SJSA1 (cell line): ENCODE data around the gene SAV1. TPM values are rescaled to one million over a fixed set of nuclear protein-coding genes. Genes with fewer than 3 reads are reported as not detected.
A peak's percentile ranks its signal among the peaks of the same experiment; 100 is the strongest.
"Not testable (repeated sequence)": the region's sequence is repeated elsewhere in the genome, so short reads cannot be mapped to it uniquely, and the experiment has no call there.

ENCODE experiments used
- DNase-seq, 2 experiments: peaks; one replicate each; pipeline ENCODE4 v3.0.0-alpha.2; 2015 to 2020; ENCODE audit warnings: low spot score in 2 of 2, low read depth in 1 of 2
- H3K27ac ChIP-seq: fragments of 250-450 bp; sonication (Bioruptor Pico); 2 replicates; pipeline ENCODE4 v1.5.1; 2020; ENCODE audit warnings: mild to moderate bottlenecking, moderate library complexity
- H3K27me3 ChIP-seq: fragments of 250-450 bp; sonication (Bioruptor Pico); replicated peaks from 2 replicates; pipeline ENCODE4 v1.5.1; 2020; ENCODE audit warnings: mild to moderate bottlenecking, moderate library complexity
- H3K36me3 ChIP-seq: fragments of 250-450 bp; sonication (Bioruptor Pico); 2 replicates; pipeline ENCODE4 v1.5.1; 2020; ENCODE audit warnings: mild to moderate bottlenecking
- H3K4me1 ChIP-seq: fragments of 250-450 bp; sonication (Bioruptor Pico); replicated peaks from 2 replicates; pipeline ENCODE4 v1.6.1; 2021; ENCODE audit warnings: mild to moderate bottlenecking
- H3K4me3 ChIP-seq: fragments of 250-450 bp; sonication (Bioruptor Pico); 2 replicates; pipeline ENCODE4 v1.5.1; 2020; ENCODE audit warnings: mild to moderate bottlenecking
- H3K9me3 ChIP-seq: fragments of 250-450 bp; sonication (Bioruptor Pico); replicated peaks from 2 replicates; pipeline ENCODE4 v1.5.1; 2020; ENCODE audit warnings: mild to moderate bottlenecking
- total RNA-seq: library from RNA; depleted of rRNA; stranded (reverse); fragments of >200 nt; shearing (Covaris generic); gene quantifications from 2 replicates; pipeline ENCODE4 v1.2.3, GENCODE V29; 2014; rRNA removed

The SAV1 gene
- total RNA-seq: 28.4 and 32.8 TPM in 2 replicates

- peak within 1 kb of the TSS; percentile 86 for H3K27ac ChIP-seq
- peaks cover 19% of the 10 kb centered on the region for H3K4me1 ChIP-seq
- peaks cover 14% of the 10 kb centered on the region; the same call in 1 of the 2 replicates for H3K36me3 ChIP-seq
- no peaks in the 10 kb centered on the region for H3K27me3 ChIP-seq
- no peaks in the 10 kb centered on the region for H3K9me3 ChIP-seq
- peak; percentile 81 to 90 for DNase-seq
- peak within 1 kb of the TSS; percentile 76 for H3K4me3 ChIP-seq
These were observed at the start of gene SAV1 for GRCh38 chr14:50667996-50668825. Gene SAV1 (minus strand): TSS chr14:50668306. CDS start chr14:50667967, 339 bp downstream.

DNA sequence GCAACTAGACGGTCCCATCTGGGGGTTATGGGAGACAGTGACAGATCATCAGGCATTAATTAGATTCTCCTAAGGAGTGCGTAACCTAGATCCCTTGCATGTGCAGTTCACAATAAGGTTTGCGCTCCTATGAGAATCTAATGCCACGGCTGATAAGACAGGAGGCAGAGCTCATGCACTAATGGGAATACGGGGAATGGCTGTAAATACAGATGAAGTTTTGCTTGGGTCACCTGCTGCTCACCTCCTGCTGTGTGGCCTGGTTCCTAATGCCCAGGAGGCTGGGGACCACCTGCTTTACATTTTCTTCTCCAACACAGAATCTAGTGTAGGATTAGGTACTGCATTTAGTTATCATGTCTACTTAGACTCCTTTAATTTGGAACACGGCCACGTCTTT lies 49.7 kb upstream of the SAV1 start:
- DNase-seq: no peak
- H3K4me1 ChIP-seq: peaks cover 14% of the 10 kb centered on the region

DNA sequence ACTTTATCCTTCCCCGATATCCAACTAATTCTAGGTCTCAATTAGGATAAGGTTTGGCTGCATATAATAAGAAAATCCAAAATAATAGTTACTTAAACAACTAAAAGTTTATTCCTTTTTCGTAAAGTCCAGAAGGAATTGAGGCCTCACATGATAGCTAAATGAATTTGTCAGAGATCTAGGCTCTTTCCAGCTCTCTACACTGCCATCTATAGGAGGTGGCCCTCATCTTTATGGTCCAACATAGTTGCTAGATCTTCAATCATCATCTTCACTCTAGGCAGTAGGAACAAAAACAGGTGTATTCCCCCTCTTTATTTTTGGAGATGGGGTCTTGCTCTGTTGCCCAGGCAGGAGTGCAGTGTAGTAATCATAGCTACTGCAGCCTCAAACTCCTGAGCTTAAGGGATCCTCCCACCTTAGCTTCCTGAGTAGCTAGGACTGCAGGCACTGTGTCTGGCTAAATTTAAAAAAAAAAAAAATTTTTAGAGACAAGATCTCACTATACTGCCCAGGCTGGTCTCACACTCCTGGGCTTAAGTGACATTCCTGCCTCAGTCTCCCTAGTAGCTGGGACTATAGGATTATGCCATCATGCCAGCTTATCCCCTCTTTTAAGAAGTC lies 46.5 kb upstream of the SAV1 start:
- Histone ChIP-seq H3K36me3 (no peaks in the 10 kb centered on the region), H3K9me3 (no peaks in the 10 kb centered on the region), H3K4me3 (no peak overlapping the region), H3K27me3 (no peaks in the 10 kb centered on the region), H3K27ac (no peak overlapping the region), H3K4me1 (no peaks in the 10 kb centered on the region; the same call in 1 of the 2 replicates)
- peak in 1 of 2 experiments; percentile 15 for DNase-seq

More for the DNA sequence above, 49.7 kb upstream of the SAV1 start:
- Histone ChIP-seq H3K27ac (no peak overlapping the region), H3K4me3 (no peak overlapping the region), H3K36me3 (peaks cover 11% of the 10 kb centered on the region; the same call in 1 of the 2 replicates), H3K27me3 (no peaks in the 10 kb centered on the region), H3K9me3 (no peaks in the 10 kb centered on the region)

- Histone ChIP-seq H3K4me1 (no peaks in the 10 kb centered on the region), H3K27ac (no peak overlapping the region), H3K36me3 (no peaks in the 10 kb centered on the region), H3K4me3 (no peak overlapping the region), H3K9me3 (no peaks in the 10 kb centered on the region), H3K27me3 (no peaks in the 10 kb centered on the region)
- no peak for DNase-seq
These were observed 42.9 kb upstream of the SAV1 start for GRCh38 chr14:50711043-50711442.

DNA sequence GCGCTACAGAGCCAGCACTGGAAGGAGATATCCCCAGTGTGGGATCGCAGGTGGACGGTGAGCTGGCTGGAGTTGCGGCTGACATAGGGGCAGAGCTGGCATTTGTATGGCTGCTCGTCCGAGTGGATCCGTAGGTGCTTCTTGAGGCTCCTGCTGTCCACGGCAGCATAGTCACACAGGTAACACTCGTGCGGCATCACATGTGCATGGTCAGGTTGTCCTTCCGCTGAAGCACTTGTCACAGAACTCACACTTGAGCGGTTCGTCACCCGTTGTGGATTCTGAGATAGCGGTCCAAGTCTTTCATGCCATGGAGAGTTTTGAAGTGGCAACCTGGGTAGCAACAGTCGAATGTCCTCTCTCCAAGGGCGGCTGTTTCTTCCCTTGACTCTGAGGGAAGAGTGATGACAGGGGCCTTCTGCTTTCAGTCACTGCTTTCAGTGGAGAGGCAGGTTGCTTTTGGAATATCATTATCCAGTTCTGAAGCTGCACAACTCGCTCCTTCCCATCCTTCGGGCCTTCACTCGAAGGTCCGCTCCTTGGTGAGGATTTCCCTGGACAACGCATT lies 37.0 kb upstream of the SAV1 start:
- DNase-seq: no peak
- Histone ChIP-seq H3K27me3 (no peaks in the 10 kb centered on the region), H3K4me3 (no peak overlapping the region), H3K9me3 (no peaks in the 10 kb centered on the region), H3K27ac (no peak overlapping the region), H3K4me1 (no peaks in the 10 kb centered on the region), H3K36me3 (no peaks in the 10 kb centered on the region)

DNA sequence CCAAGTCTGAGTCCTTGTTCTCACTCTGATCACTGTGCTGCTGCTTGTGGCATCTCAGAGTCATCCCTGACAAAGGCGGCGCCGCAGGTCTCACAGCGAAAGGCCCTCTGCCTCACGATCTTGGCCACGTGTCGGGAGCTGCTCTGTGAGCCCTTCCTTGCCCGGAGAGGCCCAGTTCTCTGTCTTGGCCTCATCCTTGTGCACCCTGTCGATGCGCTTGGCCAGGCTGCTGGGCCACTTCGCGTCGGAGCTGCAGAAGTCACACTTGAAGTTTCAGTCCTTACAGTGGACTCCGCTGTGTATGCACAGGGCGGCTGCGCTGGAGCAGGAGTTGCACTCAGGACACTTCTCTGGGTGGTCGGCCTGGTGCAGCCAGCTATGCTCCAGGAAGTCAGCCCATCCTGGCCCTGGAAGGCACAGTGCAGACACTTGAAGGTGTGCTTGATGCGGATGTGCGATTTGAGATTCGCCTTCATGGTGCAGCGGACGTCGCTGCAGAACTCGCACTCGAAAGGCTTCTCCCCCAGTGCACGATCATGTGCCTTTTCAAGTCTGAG lies 36.4 kb upstream of the SAV1 start:
- H3K4me1 ChIP-seq: no peaks in the 10 kb centered on the region
- H3K27ac ChIP-seq: no peak overlapping the region
- H3K4me3 ChIP-seq: no peak overlapping the region
- no peak for DNase-seq
- H3K9me3 ChIP-seq: no peaks in the 10 kb centered on the region
- no peaks in the 10 kb centered on the region for H3K36me3 ChIP-seq
- no peaks in the 10 kb centered on the region for H3K27me3 ChIP-seq

- no peaks in the 10 kb centered on the region for H3K9me3 ChIP-seq
- H3K4me1 ChIP-seq: no peaks in the 10 kb centered on the region
- no peaks in the 10 kb centered on the region for H3K27me3 ChIP-seq
- H3K4me3 ChIP-seq: no peak overlapping the region
- no peaks in the 10 kb centered on the region for H3K36me3 ChIP-seq
- no peak overlapping the region for H3K27ac ChIP-seq
- no peak for DNase-seq
These were observed 29.7 kb upstream of the SAV1 start for GRCh38 chr14:50697659-50698290.

GRCh38 chr14:50694260-50694659 lies 26.2 kb upstream of the SAV1 start:
- H3K27me3 ChIP-seq, H3K4me3 ChIP-seq, H3K9me3 ChIP-seq, H3K27ac ChIP-seq, DNase-seq, H3K4me1 ChIP-seq, H3K36me3 ChIP-seq: not testable (repeated sequence)

DNA sequence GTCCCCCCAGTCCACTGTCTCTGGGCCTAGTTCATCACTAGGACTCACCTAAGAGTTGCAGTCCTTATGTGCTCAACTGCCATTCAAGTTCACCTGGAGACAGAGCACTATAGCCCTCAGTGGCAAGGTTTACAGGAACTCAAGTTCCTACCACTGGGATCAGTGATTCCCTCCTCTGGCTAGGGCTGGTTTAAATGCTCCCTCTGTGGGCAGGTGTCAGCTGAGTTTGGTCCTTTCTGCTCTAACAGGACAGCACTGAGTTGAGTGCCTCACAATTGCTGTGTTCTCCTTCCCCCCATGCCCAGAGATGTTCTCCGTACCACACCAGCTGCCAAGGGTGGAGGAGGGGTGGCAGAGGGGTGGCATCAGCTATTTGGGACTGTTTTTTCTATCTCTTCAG lies 20.8 kb upstream of the SAV1 start:
- H3K4me1 ChIP-seq: no peaks in the 10 kb centered on the region
- peaks cover 2% of the 10 kb centered on the region; the same call in 1 of the 2 replicates for H3K9me3 ChIP-seq
- H3K27me3 ChIP-seq: no peaks in the 10 kb centered on the region
- no peak overlapping the region for H3K4me3 ChIP-seq
- no peaks in the 10 kb centered on the region for H3K36me3 ChIP-seq
- no peak for DNase-seq
- no peak overlapping the region for H3K27ac ChIP-seq

DNA sequence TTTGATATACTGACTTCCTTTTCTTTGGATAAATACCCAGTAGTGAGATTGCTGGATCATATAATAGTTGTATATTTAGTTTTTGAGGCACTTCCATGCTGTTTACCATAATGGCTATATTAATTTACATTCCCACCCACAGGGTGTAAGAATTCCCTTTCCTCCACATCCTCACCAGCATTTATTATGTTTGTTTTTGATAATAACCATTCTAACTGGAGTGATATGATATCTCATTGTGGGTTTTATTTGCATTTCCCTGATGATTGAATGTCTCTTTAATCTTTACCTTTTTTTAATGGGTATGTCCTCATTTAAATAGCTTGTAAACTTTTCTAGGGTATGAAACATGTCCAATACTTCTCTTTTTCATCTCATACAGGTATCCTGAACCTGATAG lies 11.6 kb upstream of the SAV1 start:
- Histone ChIP-seq H3K36me3 (no peaks in the 10 kb centered on the region), H3K9me3 (no peaks in the 10 kb centered on the region), H3K27ac (no peak overlapping the region), H3K4me3 (no peak overlapping the region), H3K27me3 (no peaks in the 10 kb centered on the region), H3K4me1 (peaks cover 36% of the 10 kb centered on the region)
- no peak for DNase-seq

DNA sequence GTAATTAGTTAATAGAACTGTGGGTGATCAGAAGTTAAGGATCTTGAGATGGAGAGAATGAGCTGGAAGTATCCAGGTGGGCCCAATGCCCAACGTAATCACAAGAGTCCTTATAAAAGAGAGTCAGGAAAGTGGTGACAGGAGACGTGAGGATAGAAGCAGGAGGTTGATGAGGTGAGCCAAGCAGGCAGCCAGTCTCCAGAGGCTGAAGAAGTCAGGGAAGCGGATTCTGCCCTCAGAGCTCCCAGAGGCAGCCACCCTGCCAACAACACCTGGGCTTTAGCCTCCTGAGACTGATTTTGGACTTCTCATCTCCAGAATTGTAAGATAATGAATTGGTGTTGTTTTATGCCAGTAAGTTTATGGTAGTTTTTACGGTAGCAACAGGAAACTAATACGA lies 10.1 kb upstream of the SAV1 start:
- no peaks in the 10 kb centered on the region for H3K27me3 ChIP-seq
- H3K36me3 ChIP-seq: no peaks in the 10 kb centered on the region
- no peak for DNase-seq
- H3K9me3 ChIP-seq: no peaks in the 10 kb centered on the region
- H3K27ac ChIP-seq: peak overlapping the region; percentile 73
- H3K4me3 ChIP-seq: no peak overlapping the region
- peaks cover 36% of the 10 kb centered on the region for H3K4me1 ChIP-seq

- no peak overlapping the region for H3K4me3 ChIP-seq
- no peaks in the 10 kb centered on the region for H3K27me3 ChIP-seq
- peaks cover 36% of the 10 kb centered on the region for H3K4me1 ChIP-seq
- peak in 1 of 2 experiments; percentile 75 for DNase-seq
- peak overlapping the region; percentile 73 for H3K27ac ChIP-seq
- H3K36me3 ChIP-seq: no peaks in the 10 kb centered on the region
- H3K9me3 ChIP-seq: no peaks in the 10 kb centered on the region
These were observed 9.5 kb upstream of the SAV1 start for GRCh38 chr14:50677527-50678063.

- no peak for DNase-seq
- H3K4me1 ChIP-seq: peaks cover 36% of the 10 kb centered on the region
- no peaks in the 10 kb centered on the region for H3K27me3 ChIP-seq
- no peaks in the 10 kb centered on the region for H3K9me3 ChIP-seq
- no peaks in the 10 kb centered on the region for H3K36me3 ChIP-seq
- H3K27ac ChIP-seq: peak overlapping the region; percentile 73
- no peak overlapping the region for H3K4me3 ChIP-seq
These were observed 8.9 kb upstream of the SAV1 start for GRCh38 chr14:50676814-50677516.
